ENCODE measurements around the gene FGG. TPM values are rescaled to one million over a fixed set of nuclear protein-coding genes. Genes with fewer than 3 reads are reported as not detected.
A peak's percentile ranks its signal among the peaks of the same experiment; 100 is the strongest.

FGG gene
- total and polyA plus RNA-seq, 2 of the 13 experiments (the other 11 are each of a cell fraction or from before 2014, with no cell fraction given): 1,037 to 2,423 TPM

- TF ChIP-seq ZNF639 (CRISPR knock-in tag; conservative IDR thresholded peaks at IDR 0.05) (0 out of 2 replicates have a peak, but pooled peaks have one; percentile 43), MXD1 (CRISPR knock-in tag; IDR thresholded peaks at IDR 0.05) (no peak), ZNF446 (CRISPR knock-in tag; IDR thresholded peaks at IDR 0.05) (no peak), MED1 (CRISPR knock-in tag; IDR thresholded peaks at IDR 0.05) (peak; percentile 98), RXRB (CRISPR knock-in tag; IDR thresholded peaks at IDR 0.05; ENCODE audit: borderline replicate concordance) (peak; percentile 99), MIXL1 (CRISPR knock-in tag; IDR thresholded peaks at IDR 0.05) (peak; percentile 97), SMAD3 (CRISPR knock-in tag; IDR thresholded peaks at IDR 0.05) (peak; percentile 97), MAFF (IDR thresholded peaks at IDR 0.05; ENCODE audit: low read depth, low read length) (0 out of 2 replicates have a peak, but pooled peaks have one; percentile 11), SKI (IDR thresholded peaks at IDR 0.05; ENCODE audit: partially characterized antibody) (peak; percentile 99), ZNF20 (CRISPR knock-in tag; IDR thresholded peaks at IDR 0.05) (no peak), NCOA5 (CRISPR knock-in tag; IDR thresholded peaks at IDR 0.05) (peak; percentile 62; the same call in 1 of the 2 replicates), ZNF331 (CRISPR knock-in tag; IDR thresholded peaks at IDR 0.05) (peak; percentile 85), ZBTB7B (CRISPR knock-in tag; IDR thresholded peaks at IDR 0.05) (peak; percentile 71; the same call in 1 of the 2 replicates), FOXK1 (CRISPR knock-in tag; IDR thresholded peaks at IDR 0.05; ENCODE audit: borderline replicate concordance, low read depth) (peak; percentile 100), ZNF766 (CRISPR knock-in tag; IDR thresholded peaks at IDR 0.05; ENCODE audit: borderline replicate concordance) (no peak), NR2F1 (CRISPR knock-in tag; IDR thresholded peaks at IDR 0.05) (peak; percentile 94 to 99), CCDC6 (CRISPR knock-in tag; IDR thresholded peaks at IDR 0.05) (no peak), RARG (CRISPR knock-in tag; IDR thresholded peaks at IDR 0.05; ENCODE audit: low read depth) (no peak), ZNF772 (CRISPR knock-in tag; IDR thresholded peaks at IDR 0.05) (peak; percentile 65), SNAPC5 (CRISPR knock-in tag; IDR thresholded peaks at IDR 0.05; ENCODE audit: borderline replicate concordance) (0 out of 2 replicates have a peak, but pooled peaks have one; percentile 55), CEBPB (IDR thresholded peaks at IDR 0.05; ENCODE audit: borderline replicate concordance, low read depth, low read length) (peak; percentile 97), ZNF232 (CRISPR knock-in tag; IDR thresholded peaks at IDR 0.05; ENCODE audit: borderline replicate concordance) (no peak), THRA (CRISPR knock-in tag; IDR thresholded peaks at IDR 0.05; ENCODE audit: borderline replicate concordance) (peak; percentile 98), HMG20B (CRISPR knock-in tag; conservative IDR thresholded peaks at IDR 0.05) (peak; percentile 100), YY1 (IDR thresholded peaks at IDR 0.05; ENCODE audit: insufficient read depth, insufficient replicate concordance, low read depth, low read length) (peak; percentile 12), MLX (CRISPR knock-in tag; IDR thresholded peaks at IDR 0.05) (peak; percentile 88; the same call in 1 of the 2 replicates), RFX1 (IDR thresholded peaks at IDR 0.05) (no peak), POLR2G (IDR thresholded peaks at IDR 0.05; ENCODE audit: low read depth, low read length) (no peak), GLI4 (CRISPR knock-in tag; IDR thresholded peaks at IDR 0.05; ENCODE audit: borderline replicate concordance) (peak; percentile 39; the same call in 1 of the 2 replicates), ZNF724P (CRISPR knock-in tag; IDR thresholded peaks at IDR 0.05; ENCODE audit: borderline replicate concordance) (no peak)
Observed at GRCh38 chr4:154617820-154618317, 5.4 kb upstream of the FGG start (continued).

Data from HepG2 (cell line).